Endothelial cell of umbilical vein (primary cell): ENCODE data around the gene SCIMP. TPM values are rescaled to one million over a fixed set of nuclear protein-coding genes. Genes with fewer than 3 reads are reported as not detected.

Experiments
- BruUV-seq: library from RNA; stranded (reverse); fragments of 400-500 nt; replicated peaks from 2 replicates; lab custom pipeline; 2021; lab: Mats Ljungman, UMichigan
- CTCF ChIA-PET: fragments of 300-600, 350-600 bp; sonication (Branson Sonifier 250); formaldehyde crosslinking; loops from one replicate; lab custom pipeline; 2021; ENCODE audit warnings: antibody characterized with exemption, inconsistent platforms; lab: Charles Lee
- POLR2A ChIA-PET: fragments of 300-600, 350-600 bp; sonication (Branson Sonifier 250); formaldehyde crosslinking; loops from one replicate; lab custom pipeline; 2021; ENCODE audit warnings: antibody characterized with exemption, inconsistent platforms; lab: Charles Lee
- DNase-seq: peaks from one replicate; pipeline ENCODE4 v3.0.0-alpha.2; 2011; ENCODE audit warnings: low read depth, low spot score
- FAIRE-seq: peaks from 2 replicates; lab custom pipeline; 2011; peaks lifted over from hg19 to GRCh38; lab: Jason Lieb, UNC
- H2AFZ ChIP-seq: 2 replicates; pipeline ENCODE4 v1.6.0; 2012; ENCODE audit warnings: low read depth, low read length, control low read depth, inconsistent platforms
- H3K27ac ChIP-seq: 2 replicates; pipeline ENCODE4 v1.5.1; 2011; ENCODE audit warnings: low read depth, mild to moderate bottlenecking, control low read depth, low read length, moderate library complexity; ENCODE audit not compliant: insufficient read depth
- H3K27me3 ChIP-seq, 2 experiments: 2 replicates each; pipeline versions ENCODE4 v1.6.0 to v1.6.1; 2011; ENCODE audit warnings: low read length in 2 of 2, mixed read lengths in 1 of 2; ENCODE audit not compliant: control insufficient read depth in 2 of 2, insufficient read depth in 2 of 2
- H3K36me3 ChIP-seq, 2 experiments: 2 replicates in 1 of 2; 3 replicates in 1 of 2; pipeline ENCODE4 v1.5.1; 2011; ENCODE audit warnings: low read length in 2 of 2, mild to moderate bottlenecking in 1 of 2, moderate library complexity in 1 of 2; ENCODE audit not compliant: control insufficient read depth in 2 of 2, insufficient read depth in 2 of 2; ENCODE audit errors: extremely low read depth in 1 of 2
- H3K4me1 ChIP-seq: 3 replicates; pipeline ENCODE4 v1.5.1; 2011; ENCODE audit warnings: mild to moderate bottlenecking, low read length; ENCODE audit not compliant: control insufficient read depth, insufficient read depth; ENCODE audit errors: extremely low read depth
- H3K4me2 ChIP-seq: 2 replicates; pipeline ENCODE4 v1.6.1; 2011; ENCODE audit warnings: low read length, control low read depth, mixed read lengths; ENCODE audit not compliant: insufficient read depth
- H3K4me3 ChIP-seq, 3 experiments: fragments of 200-600 bp in 1 of 3; sonication (generic), shearing (Covaris generic) in 1 of 3; replicated peaks in 1 of 3; 2 replicates each; pipeline ENCODE4 v1.5.1; 2011 to 2016; ENCODE audit warnings: control low read depth in 3 of 3, low read length in 3 of 3, mild to moderate bottlenecking in 2 of 3, inconsistent platforms in 1 of 3, low read depth in 1 of 3, moderate library complexity in 1 of 3; ENCODE audit not compliant: insufficient read depth in 1 of 3
- H3K79me2 ChIP-seq: 2 replicates; pipeline ENCODE4 v1.6.0; 2012; ENCODE audit warnings: low read length, inconsistent platforms; ENCODE audit not compliant: control insufficient read depth, insufficient read depth
- H3K9ac ChIP-seq: replicated peaks from 2 replicates; pipeline ENCODE3; 2011; ENCODE audit warnings: low read length, control low read depth; ENCODE audit not compliant: insufficient read depth; ENCODE audit errors: extremely low read depth
- H3K9me1 ChIP-seq: replicated peaks from 3 replicates; pipeline ENCODE4 v1.6.0; 2011; ENCODE audit warnings: mild to moderate bottlenecking, low read length; ENCODE audit not compliant: control insufficient read depth, insufficient read depth; ENCODE audit errors: extremely low read depth
- H3K9me3 ChIP-seq: replicated peaks from 2 replicates; pipeline ENCODE4 v1.5.1; 2012; ENCODE audit warnings: low read length, inconsistent platforms; ENCODE audit not compliant: control insufficient read depth, insufficient read depth
- H4K20me1 ChIP-seq: replicated peaks from 2 replicates; pipeline ENCODE3; 2011; ENCODE audit warnings: mild to moderate bottlenecking, low read length; ENCODE audit not compliant: control insufficient read depth, insufficient read depth; ENCODE audit errors: extremely low read depth
- CTCF ChIP-seq, 2 donors: IDR thresholded peaks; 1 replicate in 1 of 2; 2 replicates in 1 of 2; pipeline ENCODE4 v1.5.1; 2011; ENCODE audit warnings: low read length in 2 of 2, mild to moderate bottlenecking in 2 of 2, moderate library complexity in 2 of 2, control low read depth in 1 of 2, inconsistent platforms in 1 of 2, low read depth in 1 of 2; ENCODE audit not compliant: insufficient read depth in 1 of 2; ENCODE audit errors: extremely low read depth in 1 of 2
- EZH2 ChIP-seq: IDR thresholded peaks from 2 replicates; pipeline ENCODE4 v1.6.1; 2012; ENCODE audit warnings: borderline replicate concordance, low read depth, mild to moderate bottlenecking, moderate library complexity, low read length, inconsistent platforms; ENCODE audit not compliant: severe bottlenecking
- FOS ChIP-seq: IDR thresholded peaks from 2 replicates; pipeline ENCODE4 v1.6.1; 2011; ENCODE audit warnings: mild to moderate bottlenecking, low read length, moderate library complexity, borderline replicate concordance; ENCODE audit not compliant: insufficient read depth
- GATA2 ChIP-seq: IDR thresholded peaks from 2 replicates; pipeline ENCODE4 v1.7.0; 2011; ENCODE audit warnings: low read depth, mild to moderate bottlenecking, moderate library complexity, mixed read lengths, low read length; ENCODE audit not compliant: insufficient read length, insufficient read depth
- JUN ChIP-seq: IDR thresholded peaks from 2 replicates; pipeline ENCODE4 v1.6.1; 2011; ENCODE audit warnings: borderline replicate concordance, low read depth; ENCODE audit not compliant: insufficient read length, insufficient read depth
- MAX ChIP-seq: IDR thresholded peaks from 2 replicates; pipeline ENCODE4 v1.6.1; 2011; ENCODE audit not compliant: insufficient read depth, insufficient read length
- MYC ChIP-seq: IDR thresholded peaks from one replicate; pipeline ENCODE4 v1.6.1; 2011; ENCODE audit warnings: mild to moderate bottlenecking, low read depth, low read length
- POLR2A ChIP-seq: IDR thresholded peaks from 2 replicates; pipeline ENCODE4 v1.6.1; 2012; ENCODE audit warnings: low read depth, mild to moderate bottlenecking, control low read depth, low read length
- POLR2AphosphoS5 ChIP-seq: IDR thresholded peaks from 2 replicates; pipeline ENCODE4 v1.6.1; 2012; ENCODE audit warnings: low read depth, mild to moderate bottlenecking, control low read depth, low read length, moderate library complexity; ENCODE audit not compliant: insufficient read depth
- dilution Hi-C: fragments of 300-500 bp; cut with MboI; formaldehyde crosslinking; loops from one replicate; pipeline ENCODE4 v1.15.0; 2019; ENCODE audit warnings: low sequenced_read_pairs; ENCODE audit not compliant: extremely low pct_ligation_motif_present
- intact Hi-C: fragments of 100-400 bp; cut with micrococcal nuclease; formaldehyde crosslinking; loops from one replicate; pipeline ENCODE4 v1.10.0; 2022
- polyA plus RNA-seq, 4 experiments: library from polyadenylated mRNA; depleted of rRNA in 3 of 4; stranded (reverse) in 3 of 4; unstranded in 1 of 4; fragments of >200 nt; gene quantifications; 2 replicates each; pipeline versions ENCODE4 v1.2.1 to v1.2.3, GENCODE V29; 2011 to 2012; ENCODE audit warnings: missing spikeins in 1 of 4
- total RNA-seq: library from RNA; stranded (reverse); gene quantifications from 2 replicates; pipeline ENCODE4 v1.2.3, GENCODE V29; 2021

SCIMP gene
- total and polyA plus RNA-seq, 2 donors (not counting 3 experiments of a cell fraction or from before 2014, with no cell fraction given): not detected

- ChIA-PET CTCF (interaction anchor here (1.1 kb wide), 1 partner anchor 9 kb away, joined by 5 read pairs; the partner anchor contains the start of gene ZNF594), POLR2A (no interaction called here)
- Histone ChIP-seq H2AFZ (no peak overlapping the region), H3K9me1 (no peaks in the 10 kb centered on the region), H3K4me3 (no peak overlapping the region), H3K4me1 (no peaks in the 10 kb centered on the region), H3K9me3 (peaks cover 34% of the 10 kb centered on the region), H3K9ac (no peak overlapping the region), H3K27ac (no peak overlapping the region), H4K20me1 (no peaks in the 10 kb centered on the region), H3K79me2 (no peaks in the 10 kb centered on the region), H3K4me2 (no peak overlapping the region), H3K36me3 (no peaks in the 10 kb centered on the region), H3K27me3 (no peaks in the 10 kb centered on the region)
- no TSS peak for BruUV-seq
- dilution Hi-C loops: no loop called here
- intact Hi-C loops: no loop called here
- FAIRE-seq (no peak), DNase-seq (no peak)
- no peak for TF ChIP-seq GATA2
- no peak for TF ChIP-seq JUN
- no peak for TF ChIP-seq MAX
- no peak for TF ChIP-seq MYC
- TF ChIP-seq POLR2A: no peak
Measured at GRCh38 chr17:5182597-5183409, 51.9 kb downstream of the SCIMP start.

GRCh38 chr17:5181509-5182305 lies 53.0 kb downstream of the SCIMP start:
- BruUV-seq: no TSS peak
- H3K9me1 ChIP-seq: no peaks in the 10 kb centered on the region
- CTCF ChIA-PET: no interaction called here
- peaks cover 32% of the 10 kb centered on the region for H3K9me3 ChIP-seq
- no peak overlapping the region for H3K27ac ChIP-seq
- H3K27me3 ChIP-seq: no peaks in the 10 kb centered on the region
- no peak overlapping the region for H3K4me2 ChIP-seq
- no peak overlapping the region for H3K9ac ChIP-seq
- DNase-seq (no peak), FAIRE-seq (no peak)
- dilution Hi-C loops (no loop called here), intact Hi-C loops (no loop called here)
- no peak overlapping the region for H2AFZ ChIP-seq
- H4K20me1 ChIP-seq: no peaks in the 10 kb centered on the region
- no peaks in the 10 kb centered on the region for H3K36me3 ChIP-seq
- H3K4me1 ChIP-seq: no peaks in the 10 kb centered on the region
- no peak overlapping the region for H3K4me3 ChIP-seq
- no peaks in the 10 kb centered on the region for H3K79me2 ChIP-seq
- POLR2A ChIA-PET: no interaction called here
- TF ChIP-seq MYC (no peak), CTCF (IDR thresholded peaks at IDR 0.05; ENCODE audit: extremely low read depth in 1 of 2, insufficient read depth in 1 of 2, low read depth in 1 of 2, low read length in 2 of 2) (no peak), FOS (no peak), POLR2AphosphoS5 (no peak), JUN (no peak), GATA2 (no peak), POLR2A (no peak), MAX (no peak), EZH2 (no peak)
